Measurements from ENCODE around the gene NFYB. TPM values are rescaled to one million over a fixed set of nuclear protein-coding genes. Genes with fewer than 3 reads are reported as not detected.

NFYB gene
- total and polyA plus RNA-seq, 2 donors (not counting 1 experiment from before 2014, with no cell fraction given), result 11.7 to 27.2 TPM

GRCh38 chr12:104091136-104091535, 46.9 kb downstream of the NFYB start:
- CTCF ChIA-PET, result no interaction called here
- Histone ChIP-seq H3K79me2 (ENCODE audit: control insufficient read depth, insufficient read depth, low read length) (no peaks in the 10 kb centered on the region), H2AFZ (ENCODE audit: insufficient read depth, low read depth, low read length, poor library complexity, severe bottlenecking) (no peak overlapping the region), H3K27me3 (replicated peaks in 1 of 4; ENCODE audit: control extremely low read depth in 1 of 4, control insufficient read depth in 3 of 4, insufficient read depth in 4 of 4, low read length in 3 of 4) (no peaks in the 10 kb centered on the region), H3K4me2 (replicated peaks; ENCODE audit: low read depth, low read length, poor library complexity, severe bottlenecking) (no peak overlapping the region), H3K36me3 (replicated peaks in 1 of 2; ENCODE audit: control extremely low read depth in 1 of 2, control insufficient read depth in 1 of 2, extremely low read depth in 1 of 2, insufficient read depth in 2 of 2, low read length in 1 of 2) (peaks cover 31 to 50% of the 10 kb centered on the region in 2 experiments), H3K4me1 (ENCODE audit: control insufficient read depth in 2 of 2, insufficient read depth in 2 of 2, low read length in 2 of 2) (no peaks in the 10 kb centered on the region), H3K9me3 (ENCODE audit: control extremely low read depth in 1 of 3, control insufficient read depth in 2 of 3, insufficient read depth in 1 of 3, low read length in 2 of 3) (no peaks in the 10 kb centered on the region), H3K27ac (ENCODE audit: low read length in 2 of 2) (no peak overlapping the region), H3K9ac (ENCODE audit: low read length) (no peak overlapping the region), H3K4me3 (ENCODE audit: control extremely low read depth in 1 of 5, extremely low read depth in 1 of 5, insufficient read depth in 1 of 5, low read depth in 2 of 5, low read length in 4 of 5) (no peak overlapping the region), H4K20me1 (ENCODE audit: control insufficient read depth, insufficient read depth, low read length, poor library complexity, severe bottlenecking) (no peaks in the 10 kb centered on the region)
- Mint-ChIP-seq H3K4me3 (no peak overlapping the region), H3K27me3 (no peaks in the 10 kb centered on the region), H3K4me1 (no peaks in the 10 kb centered on the region), H3K27ac (no peak overlapping the region), H3K9me3 (ENCODE audit: insufficient read depth) (no peaks in the 10 kb centered on the region)
- no peak for TF ChIP-seq CTCF (IDR thresholded peaks at IDR 0.05)
- TF ChIP-seq EZH2 (IDR thresholded peaks at IDR 0.05; ENCODE audit: borderline replicate concordance, insufficient read depth, low read depth, low read length, poor library complexity, severe bottlenecking), result no peak
- POLR2A ChIA-PET, result no interaction called here
- DNase-seq (no peak), ATAC-seq (ENCODE audit: low read depth) (no peak)
- 83% methylated on average over 1 of the region's 4 CpGs for WGBS (ENCODE audit: insufficient coverage)
- intact Hi-C loops (cut with micrococcal nuclease), result no loop called here

GRCh38 chr12:104090685-104091084, 47.3 kb downstream of the NFYB start:
- Mint-ChIP-seq H3K27me3 (no peaks in the 10 kb centered on the region), H3K27ac (no peak overlapping the region), H3K4me3 (no peak overlapping the region), H3K9me3 (ENCODE audit: insufficient read depth) (no peaks in the 10 kb centered on the region), H3K4me1 (no peaks in the 10 kb centered on the region)
- WGBS (ENCODE audit: insufficient coverage), result no CpG with 5 or more reads among the region's 1 CpG
- Histone ChIP-seq H3K27ac (ENCODE audit: low read length in 2 of 2) (no peak overlapping the region), H2AFZ (ENCODE audit: insufficient read depth, low read depth, low read length, poor library complexity, severe bottlenecking) (no peak overlapping the region), H3K4me1 (ENCODE audit: control insufficient read depth in 2 of 2, insufficient read depth in 2 of 2, low read length in 2 of 2) (no peaks in the 10 kb centered on the region), H3K9me3 (ENCODE audit: control extremely low read depth in 1 of 3, control insufficient read depth in 2 of 3, insufficient read depth in 1 of 3, low read length in 2 of 3) (no peaks in the 10 kb centered on the region), H3K27me3 (replicated peaks in 1 of 4; ENCODE audit: control extremely low read depth in 1 of 4, control insufficient read depth in 3 of 4, insufficient read depth in 4 of 4, low read length in 3 of 4) (no peaks in the 10 kb centered on the region), H3K36me3 (replicated peaks in 1 of 2; ENCODE audit: control extremely low read depth in 1 of 2, control insufficient read depth in 1 of 2, extremely low read depth in 1 of 2, insufficient read depth in 2 of 2, low read length in 1 of 2) (peaks cover 31 to 48% of the 10 kb centered on the region in 2 experiments), H3K4me2 (replicated peaks; ENCODE audit: low read depth, low read length, poor library complexity, severe bottlenecking) (no peak overlapping the region), H3K9ac (ENCODE audit: low read length) (no peak overlapping the region), H4K20me1 (ENCODE audit: control insufficient read depth, insufficient read depth, low read length, poor library complexity, severe bottlenecking) (no peaks in the 10 kb centered on the region), H3K4me3 (ENCODE audit: control extremely low read depth in 1 of 5, extremely low read depth in 1 of 5, insufficient read depth in 1 of 5, low read depth in 2 of 5, low read length in 4 of 5) (no peak overlapping the region), H3K79me2 (ENCODE audit: control insufficient read depth, insufficient read depth, low read length) (no peaks in the 10 kb centered on the region)
- ChIA-PET POLR2A (no interaction called here), CTCF (no interaction called here)
- no peak for DNase-seq
- intact Hi-C loops (cut with micrococcal nuclease), result no loop called here
- no peak for TF ChIP-seq EZH2 (IDR thresholded peaks at IDR 0.05; ENCODE audit: borderline replicate concordance, insufficient read depth, low read depth, low read length, poor library complexity, severe bottlenecking)
- no peak for TF ChIP-seq CTCF (IDR thresholded peaks at IDR 0.05)
- ATAC-seq (ENCODE audit: low read depth), result no peak

All from B cell (primary cell).